IPS-11a (cell line): ENCODE data around the gene PRRT1B.
A peak's percentile ranks its signal among the peaks of the same experiment; 100 is the strongest.

Experiments used
- H3K4me3 ChIP-seq: one replicate; pipeline ENCODE4 v1.5.1; 2013; ENCODE audit warnings: low read depth, low read length, control low read depth

The PRRT1B gene

GRCh38 chr9:131522257-131523085 lies 22.9 kb upstream of the PRRT1B start:
- H3K4me3 ChIP-seq = no peak overlapping the region

GRCh38 chr9:131523086-131523388 lies 22.3 kb upstream of the PRRT1B start:
- no peak overlapping the region for H3K4me3 ChIP-seq

GRCh38 chr9:131523451-131524435 lies 21.6 kb upstream of the PRRT1B start:
- no peak overlapping the region for H3K4me3 ChIP-seq

- no peak overlapping the region for H3K4me3 ChIP-seq
These were observed 20.5 kb upstream of the PRRT1B start for GRCh38 chr9:131524665-131525315.

- no peak overlapping the region for H3K4me3 ChIP-seq
These were observed 19.4 kb upstream of the PRRT1B start for GRCh38 chr9:131525643-131526565.

- no peak overlapping the region for H3K4me3 ChIP-seq
These were observed 17.1 kb upstream of the PRRT1B start for GRCh38 chr9:131528186-131528585.

- no peak overlapping the region for H3K4me3 ChIP-seq
These were observed 16.3 kb upstream of the PRRT1B start for GRCh38 chr9:131528886-131529505.

- H3K4me3 ChIP-seq = peak overlapping the region; percentile 70
These were observed 15.5 kb upstream of the PRRT1B start for GRCh38 chr9:131529597-131530545.

- peak overlapping the region; percentile 70 for H3K4me3 ChIP-seq
These were observed 14.8 kb upstream of the PRRT1B start for GRCh38 chr9:131530546-131530919.

GRCh38 chr9:131530920-131531832 lies 14.1 kb upstream of the PRRT1B start, which contains the start of gene UCK1:
Gene UCK1 (minus strand): TSS chr9:131531263. CDS start chr9:131531174, 89 bp downstream.
- H3K4me3 ChIP-seq = peak within 1 kb of the TSS; percentile 70

GRCh38 chr9:131534721-131535237 lies 10.5 kb upstream of the PRRT1B start:
- no peak overlapping the region for H3K4me3 ChIP-seq

GRCh38 chr9:131537946-131538345 lies 7.4 kb upstream of the PRRT1B start:
- H3K4me3 ChIP-seq = no peak overlapping the region

- no peak overlapping the region for H3K4me3 ChIP-seq
These were observed 6.0 kb upstream of the PRRT1B start for GRCh38 chr9:131539223-131539923.

- H3K4me3 ChIP-seq = no peak overlapping the region
These were observed 2.2 kb upstream of the PRRT1B start for GRCh38 chr9:131543141-131543540.

GRCh38 chr9:131545786-131546335 lies 538 bp downstream of the PRRT1B start:
- H3K4me3 ChIP-seq = peak overlapping the region; percentile 17

- peak overlapping the region; percentile 17 for H3K4me3 ChIP-seq
These were observed 1.2 kb downstream of the PRRT1B start for GRCh38 chr9:131546336-131547084.
